Hepatocyte (in vitro differentiated cells): ENCODE results near the gene RSU1. TPM values are rescaled to one million over a fixed set of nuclear protein-coding genes. Genes with fewer than 3 reads are reported as not detected.

Source experiments
- DNase-seq: peaks from one replicate; pipeline ENCODE4 v3.0.0-alpha.2; 2016; ENCODE audit warnings: low spot score
- H2AFZ ChIP-seq: fragments of 200-600 bp; sonication (generic); 2 replicates; pipeline ENCODE4 v1.6.0; 2016; ENCODE audit warnings: antibody characterized with exemption, mild to moderate bottlenecking
- H3K27ac ChIP-seq: fragments of 200-600 bp; sonication (generic); 2 replicates; pipeline ENCODE4 v1.5.1; 2016; ENCODE audit warnings: mild to moderate bottlenecking
- H3K27me3 ChIP-seq: fragments of 200-600 bp; sonication (generic); 2 replicates; pipeline ENCODE4 v1.6.1; 2016
- H3K36me3 ChIP-seq: fragments of 200-600 bp; sonication (generic); replicated peaks from 2 replicates; pipeline ENCODE4 v1.5.1; 2016; ENCODE audit warnings: low read depth; ENCODE audit not compliant: insufficient read depth
- H3K4me1 ChIP-seq: fragments of 200-600 bp; sonication (generic); 2 replicates; pipeline ENCODE4 v1.5.1; 2016; ENCODE audit warnings: mild to moderate bottlenecking, moderate library complexity; ENCODE audit not compliant: insufficient read depth
- H3K4me2 ChIP-seq: fragments of 200-600 bp; sonication (generic); 2 replicates; pipeline ENCODE4 v1.6.0; 2016
- H3K4me3 ChIP-seq: fragments of 200-600 bp; sonication (generic); 2 replicates; pipeline ENCODE4 v1.5.1; 2016; ENCODE audit warnings: mild to moderate bottlenecking
- H3K79me2 ChIP-seq: fragments of 200-600 bp; sonication (generic); 2 replicates; pipeline ENCODE4 v1.6.0; 2017; ENCODE audit warnings: mild to moderate bottlenecking
- H3K9me2 ChIP-seq: fragments of 200-600 bp; sonication (generic); replicated peaks from 2 replicates; pipeline ENCODE4 v1.6.0; 2017; ENCODE audit warnings: mild to moderate bottlenecking; ENCODE audit not compliant: insufficient read depth
- H3K9me3 ChIP-seq: fragments of 200-600 bp; sonication (generic); 2 replicates; pipeline ENCODE4 v1.5.1; 2016; ENCODE audit warnings: low read depth, mild to moderate bottlenecking
- H4K20me1 ChIP-seq: fragments of 200-600 bp; sonication (generic); 2 replicates; pipeline ENCODE4 v1.6.0; 2016; ENCODE audit warnings: mild to moderate bottlenecking; ENCODE audit not compliant: insufficient read depth, poor library complexity, severe bottlenecking
- CTCF ChIP-seq: fragments of 200-600 bp; sonication (generic); IDR thresholded peaks from 2 replicates; pipeline ENCODE4 v1.5.1; 2016; ENCODE audit warnings: antibody characterized with exemption, mild to moderate bottlenecking; ENCODE audit not compliant: poor library complexity
- EZH2 ChIP-seq: fragments of 200-600 bp; sonication (generic); IDR thresholded peaks from 2 replicates; pipeline ENCODE4 v1.6.1; 2016; ENCODE audit warnings: antibody characterized with exemption, mild to moderate bottlenecking, borderline replicate concordance
- EZH2phosphoT487 ChIP-seq: fragments of 200-600 bp; sonication (generic); IDR thresholded peaks from one replicate; pipeline ENCODE4 v1.6.1; 2018; ENCODE audit warnings: antibody characterized with exemption, mild to moderate bottlenecking, low read depth, moderate library complexity; ENCODE audit not compliant: unreplicated experiment, severe bottlenecking
- WGBS: methylation state at CpG from one replicate; pipeline ENCODE4 v1.1.6; 2016; ENCODE audit warnings: low lambda C conversion rate; ENCODE audit errors: missing lambda C conversion rate; 5-methylcytosine and 5-hydroxymethylcytosine counted together
- polyA plus RNA-seq: library from polyadenylated mRNA; unstranded; fragments of >200 nt; fragmentation: Nextera tagmentation; extraction: Ambion mirVana; gene quantifications from 2 replicates; pipeline ENCODE4 v1.2.1, GENCODE V29; 2016
- total RNA-seq: library from RNA; depleted of rRNA; stranded (reverse); fragments of >200 nt; gene quantifications from 2 replicates; pipeline ENCODE4 v1.2.3, GENCODE V29; 2014

RSU1 gene
- total and polyA plus RNA-seq, 2 experiments from 2014 or later = 37.0 to 52.3 TPM

GRCh38 chr10:16611037-16611436 is 206.2 kb downstream of the RSU1 start:
- no peaks in the 10 kb centered on the region for H3K27me3 ChIP-seq
- 62% methylated on average over 7 of the region's 7 CpGs for WGBS
- H3K36me3 ChIP-seq = no peaks in the 10 kb centered on the region
- TF ChIP-seq CTCF = no peak
- no peak for TF ChIP-seq EZH2phosphoT487
- no peak for TF ChIP-seq EZH2
- H4K20me1 ChIP-seq = no peaks in the 10 kb centered on the region
- DNase-seq = no peak
- no peaks in the 10 kb centered on the region for H3K9me3 ChIP-seq
- H3K79me2 ChIP-seq = no peaks in the 10 kb centered on the region
- H3K9me2 ChIP-seq = no peaks in the 10 kb centered on the region
- H3K27ac ChIP-seq = no peak overlapping the region
- no peaks in the 10 kb centered on the region for H3K4me1 ChIP-seq
- H2AFZ ChIP-seq = no peak overlapping the region
- H3K4me2 ChIP-seq = no peak overlapping the region
- H3K4me3 ChIP-seq = no peak overlapping the region

GRCh38 chr10:16609211-16609610 is 208.0 kb downstream of the RSU1 start:
- no peaks in the 10 kb centered on the region for H3K4me1 ChIP-seq
- H3K9me2 ChIP-seq = no peaks in the 10 kb centered on the region
- no peaks in the 10 kb centered on the region for H4K20me1 ChIP-seq
- no peak overlapping the region for H3K27ac ChIP-seq
- no peaks in the 10 kb centered on the region for H3K79me2 ChIP-seq
- TF ChIP-seq EZH2phosphoT487 (no peak), CTCF (no peak), EZH2 (no peak)
- no peaks in the 10 kb centered on the region for H3K9me3 ChIP-seq
- H2AFZ ChIP-seq = no peak overlapping the region
- H3K27me3 ChIP-seq = no peaks in the 10 kb centered on the region
- DNase-seq = no peak
- H3K4me2 ChIP-seq = no peak overlapping the region
- no peaks in the 10 kb centered on the region for H3K36me3 ChIP-seq
- WGBS = 92% methylated on average over 8 of the region's 8 CpGs
- H3K4me3 ChIP-seq = no peak overlapping the region

GRCh38 chr10:16606923-16607322 is 210.3 kb downstream of the RSU1 start:
- H2AFZ ChIP-seq = no peak overlapping the region
- 93% methylated on average over 8 of the region's 8 CpGs for WGBS
- H3K9me3 ChIP-seq = no peaks in the 10 kb centered on the region
- H3K4me3 ChIP-seq = no peak overlapping the region
- H3K27ac ChIP-seq = no peak overlapping the region
- H3K9me2 ChIP-seq = no peaks in the 10 kb centered on the region
- no peaks in the 10 kb centered on the region for H3K36me3 ChIP-seq
- DNase-seq = no peak
- H3K4me1 ChIP-seq = no peaks in the 10 kb centered on the region
- TF ChIP-seq EZH2 (no peak), EZH2phosphoT487 (no peak), CTCF (no peak)
- no peaks in the 10 kb centered on the region for H3K79me2 ChIP-seq
- no peak overlapping the region for H3K4me2 ChIP-seq
- no peaks in the 10 kb centered on the region for H3K27me3 ChIP-seq
- no peaks in the 10 kb centered on the region for H4K20me1 ChIP-seq

- H3K9me3 ChIP-seq = no peaks in the 10 kb centered on the region
- H3K27ac ChIP-seq = no peak overlapping the region
- H3K9me2 ChIP-seq = no peaks in the 10 kb centered on the region
- H3K4me1 ChIP-seq = no peaks in the 10 kb centered on the region
- no peaks in the 10 kb centered on the region for H3K27me3 ChIP-seq
- TF ChIP-seq EZH2 = no peak
- no peak for TF ChIP-seq CTCF
- no peak for TF ChIP-seq EZH2phosphoT487
- H3K4me3 ChIP-seq = no peak overlapping the region
- WGBS = 80% methylated on average over 6 of the region's 6 CpGs
- no peaks in the 10 kb centered on the region for H3K36me3 ChIP-seq
- no peak overlapping the region for H2AFZ ChIP-seq
- DNase-seq = no peak
- no peaks in the 10 kb centered on the region for H4K20me1 ChIP-seq
- H3K4me2 ChIP-seq = no peak overlapping the region
- no peaks in the 10 kb centered on the region for H3K79me2 ChIP-seq
These were observed 210.8 kb downstream of the RSU1 start for GRCh38 chr10:16606421-16606820.
